Stimulated activated effector memory CD8-positive, alpha-beta T cell treated with anti-CD3 and anti-CD28 coated beads, Interleukin-12 subunit alpha, Interleukin-12 subunit beta, amount 100 ng/mL, for 72 hours (primary cell): ENCODE results near the gene SLC12A7.
A peak's percentile ranks its signal among the peaks of the same experiment; 100 is the strongest.
"Not testable (repeated sequence)": the region's sequence is repeated elsewhere in the genome, so short reads cannot be mapped to it uniquely, and the experiment has no call there.

Experiments used
- ATAC-seq: fragments of 150-1000 bp; cut with Tn5 transposase; 2 replicates; pipeline ENCODE4 v1.10.0; 2021
- DNase-seq, 2 donors: peaks; one replicate each; pipeline ENCODE4 v3.0.0; 2021 to 2022; ENCODE audit warnings: low spot score in 2 of 2
- H3K27ac Mint-ChIP-seq: one replicate; pipeline ENCODE4 v1.8.0; 2022; ENCODE audit warnings: mild to moderate bottlenecking, mixed read lengths
- H3K36me3 Mint-ChIP-seq: one replicate; pipeline ENCODE4 v1.8.0; 2022; ENCODE audit warnings: mild to moderate bottlenecking, mixed read lengths
- H3K4me1 Mint-ChIP-seq: one replicate; pipeline ENCODE4 v1.8.0; 2022; ENCODE audit warnings: mixed read lengths
- H3K4me3 Mint-ChIP-seq: one replicate; pipeline ENCODE4 v1.8.0; 2022; ENCODE audit warnings: mild to moderate bottlenecking, mixed read lengths
- H3K9me3 Mint-ChIP-seq: one replicate; pipeline ENCODE4 v1.8.0; 2022; ENCODE audit warnings: mixed read lengths

SLC12A7 gene

DNA sequence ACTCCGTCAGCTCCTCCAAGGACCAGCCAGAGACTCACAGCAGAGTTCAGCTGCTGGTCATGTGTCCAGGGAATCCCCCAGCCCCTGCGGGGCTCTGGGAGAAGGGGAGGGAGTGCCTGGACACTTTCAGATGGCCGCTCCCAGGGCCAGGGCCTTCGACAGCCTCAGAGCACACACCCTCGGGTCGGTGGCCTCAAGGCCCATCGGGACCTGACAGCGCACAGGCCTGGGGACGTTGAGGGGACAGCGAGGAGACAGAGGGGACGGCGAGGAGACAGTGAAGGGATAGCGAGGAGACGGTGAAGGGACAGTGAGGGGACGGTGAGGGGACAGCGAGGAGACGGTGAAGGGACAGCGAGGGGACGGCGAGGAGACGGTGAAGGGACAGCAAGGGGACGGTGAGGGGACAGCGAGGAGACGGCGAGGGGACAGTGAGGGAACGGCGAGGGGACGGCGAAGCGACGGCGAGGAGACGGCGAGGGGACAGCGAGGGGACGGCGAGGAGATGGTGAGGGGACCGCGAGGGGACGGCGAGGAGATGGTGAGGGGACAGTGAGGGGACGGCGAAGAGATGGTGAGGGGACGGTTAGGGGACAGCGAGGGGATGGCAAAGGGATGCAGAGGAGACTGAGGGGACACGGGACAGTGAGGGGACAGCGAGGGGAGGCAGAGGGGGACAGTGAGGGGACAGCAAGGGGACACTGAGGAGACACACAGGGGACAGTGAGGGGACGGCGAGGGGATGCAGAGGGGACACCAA, 47.3 kb downstream of the SLC12A7 start:
- no peak for ATAC-seq
- no peak for DNase-seq
- Mint-ChIP-seq H3K4me3 (no peak overlapping the region), H3K4me1 (no peaks in the 10 kb centered on the region), H3K27ac (no peak overlapping the region), H3K36me3 (no peaks in the 10 kb centered on the region), H3K9me3 (no peaks in the 10 kb centered on the region)

DNA sequence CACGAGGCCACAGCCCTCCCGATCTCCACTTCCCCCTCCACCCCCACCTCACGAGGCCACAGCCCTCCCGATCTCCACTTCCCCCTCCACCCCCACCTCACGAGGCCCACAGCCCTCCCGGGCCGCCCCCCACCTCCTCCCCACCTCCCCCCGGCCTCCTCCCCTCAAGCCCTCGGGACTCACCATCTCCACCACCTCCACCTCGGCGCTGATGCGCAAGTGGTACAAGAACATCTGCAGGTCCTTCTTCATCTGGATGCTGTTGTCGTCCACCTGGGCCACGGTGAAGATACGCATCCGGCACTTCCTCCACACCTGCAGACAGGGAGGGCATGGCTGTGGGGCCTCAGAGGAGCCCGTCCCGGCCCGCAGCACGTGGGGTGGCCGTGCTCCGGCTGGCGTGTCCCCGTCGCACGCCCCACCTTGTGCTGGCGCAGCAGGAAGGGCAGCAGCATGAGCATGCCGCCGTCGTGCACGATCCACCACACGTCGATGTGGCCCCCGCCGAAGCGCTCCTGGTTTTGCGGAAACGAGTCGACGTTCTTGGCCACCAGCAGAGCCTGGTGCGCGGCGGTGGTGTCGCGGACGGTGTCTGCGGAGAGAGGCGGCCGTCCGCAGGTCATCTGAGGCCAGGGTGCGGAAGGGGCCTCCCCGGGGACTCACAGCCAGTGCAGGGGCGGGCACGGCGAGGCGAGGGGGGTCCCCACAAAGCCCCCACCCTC, 48.0 kb downstream of the SLC12A7 start:
- Mint-ChIP-seq H3K4me3 (no peak overlapping the region), H3K9me3 (no peaks in the 10 kb centered on the region), H3K4me1 (no peaks in the 10 kb centered on the region), H3K36me3 (no peaks in the 10 kb centered on the region), H3K27ac (no peak overlapping the region)
- no peak for ATAC-seq
- DNase-seq: no peak

DNA sequence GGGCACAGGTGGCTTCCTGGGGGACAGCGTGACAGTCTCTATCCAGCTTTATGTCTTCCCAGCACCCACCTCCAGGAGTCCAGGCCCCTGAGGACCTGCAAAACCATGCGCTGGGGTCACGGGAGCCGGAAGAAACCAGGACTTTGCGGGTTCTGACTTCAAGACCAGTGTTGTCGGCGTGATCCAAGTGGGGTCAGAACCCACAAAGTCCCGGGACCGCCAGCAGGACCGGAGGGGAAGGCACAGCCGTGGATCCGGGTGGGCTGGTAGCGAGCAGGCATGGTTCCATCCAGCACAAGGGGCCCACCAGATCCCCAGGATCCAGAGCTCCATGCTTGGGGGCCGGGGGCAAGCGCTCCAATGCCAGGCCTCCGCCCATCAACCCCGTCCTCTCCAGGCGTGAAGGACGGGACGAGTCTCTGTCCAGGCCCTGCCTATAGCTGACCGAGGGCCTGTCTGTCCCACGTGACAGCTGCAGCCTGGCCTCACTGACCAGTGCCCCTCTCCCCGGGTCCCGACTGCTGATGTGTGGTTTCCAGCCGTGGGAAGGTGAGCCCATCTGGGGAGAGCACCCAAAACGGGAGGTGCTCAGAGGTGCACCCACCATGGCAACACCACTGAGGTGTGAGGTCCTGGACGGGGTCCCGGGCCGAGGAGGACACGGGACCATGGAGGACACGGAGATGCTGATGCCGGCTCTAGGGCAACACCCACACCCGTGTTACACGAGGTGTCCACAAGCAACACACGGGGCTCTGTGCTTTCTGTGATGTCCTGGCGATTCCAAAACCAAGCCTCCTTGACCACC, 48.9 kb downstream of the SLC12A7 start:
- ATAC-seq: no peak
- no peaks in the 10 kb centered on the region for H3K9me3 Mint-ChIP-seq
- DNase-seq: no peak
- H3K36me3 Mint-ChIP-seq: no peaks in the 10 kb centered on the region
- no peak overlapping the region for H3K4me3 Mint-ChIP-seq
- no peaks in the 10 kb centered on the region for H3K4me1 Mint-ChIP-seq
- H3K27ac Mint-ChIP-seq: no peak overlapping the region

GRCh38 chr5:1061916-1062315, 49.9 kb downstream of the SLC12A7 start:
- Mint-ChIP-seq H3K4me1 (no peaks in the 10 kb centered on the region), H3K27ac (no peak overlapping the region), H3K9me3 (no peaks in the 10 kb centered on the region), H3K4me3 (no peak overlapping the region), H3K36me3 (no peaks in the 10 kb centered on the region)
- ATAC-seq (no peak), DNase-seq (no peak)

DNA sequence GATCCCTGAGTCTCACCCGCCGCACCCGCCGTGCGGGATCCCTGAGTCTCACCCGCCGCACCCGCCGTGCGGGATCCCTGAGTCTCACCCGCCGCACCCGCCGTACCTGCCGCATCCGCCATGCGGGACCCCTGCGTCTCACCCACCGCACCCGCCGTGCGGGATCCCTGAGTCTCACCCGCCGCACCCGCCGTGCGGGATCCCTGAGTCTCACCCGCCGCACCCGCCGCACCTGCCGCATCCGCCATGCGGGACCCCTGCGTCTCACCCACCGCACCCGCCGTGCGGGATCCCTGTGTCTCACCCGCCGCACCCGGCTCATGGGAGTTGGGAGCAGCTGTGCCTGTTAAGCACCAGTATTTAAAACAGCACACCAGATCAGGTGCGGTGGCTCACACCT, 50.6 kb downstream of the SLC12A7 start:
- not testable (repeated sequence) for DNase-seq, H3K9me3 Mint-ChIP-seq, H3K27ac Mint-ChIP-seq, H3K36me3 Mint-ChIP-seq, H3K4me3 Mint-ChIP-seq, H3K4me1 Mint-ChIP-seq, ATAC-seq

- Mint-ChIP-seq H3K9me3 (no peaks in the 10 kb centered on the region), H3K4me3 (no peak overlapping the region), H3K4me1 (no peaks in the 10 kb centered on the region), H3K36me3 (no peaks in the 10 kb centered on the region), H3K27ac (no peak overlapping the region)
- no peak for DNase-seq
- no peak for ATAC-seq
Observed at GRCh38 chr5:1060535-1060981, 51.3 kb downstream of the SLC12A7 start.

- Mint-ChIP-seq H3K4me1 (no peaks in the 10 kb centered on the region), H3K36me3 (no peaks in the 10 kb centered on the region), H3K27ac (no peak overlapping the region), H3K4me3 (no peak overlapping the region), H3K9me3 (no peaks in the 10 kb centered on the region)
- ATAC-seq (no peak), DNase-seq (no peak)
Observed at GRCh38 chr5:1059884-1060263, 52.0 kb downstream of the SLC12A7 start.

GRCh38 chr5:1058988-1059883, 52.6 kb downstream of the SLC12A7 start:
- DNase-seq: no peak
- no peak overlapping the region for H3K4me3 Mint-ChIP-seq
- no peaks in the 10 kb centered on the region for H3K36me3 Mint-ChIP-seq
- no peaks in the 10 kb centered on the region for H3K9me3 Mint-ChIP-seq
- H3K4me1 Mint-ChIP-seq: no peaks in the 10 kb centered on the region
- H3K27ac Mint-ChIP-seq: no peak overlapping the region
- ATAC-seq: no peak

DNA sequence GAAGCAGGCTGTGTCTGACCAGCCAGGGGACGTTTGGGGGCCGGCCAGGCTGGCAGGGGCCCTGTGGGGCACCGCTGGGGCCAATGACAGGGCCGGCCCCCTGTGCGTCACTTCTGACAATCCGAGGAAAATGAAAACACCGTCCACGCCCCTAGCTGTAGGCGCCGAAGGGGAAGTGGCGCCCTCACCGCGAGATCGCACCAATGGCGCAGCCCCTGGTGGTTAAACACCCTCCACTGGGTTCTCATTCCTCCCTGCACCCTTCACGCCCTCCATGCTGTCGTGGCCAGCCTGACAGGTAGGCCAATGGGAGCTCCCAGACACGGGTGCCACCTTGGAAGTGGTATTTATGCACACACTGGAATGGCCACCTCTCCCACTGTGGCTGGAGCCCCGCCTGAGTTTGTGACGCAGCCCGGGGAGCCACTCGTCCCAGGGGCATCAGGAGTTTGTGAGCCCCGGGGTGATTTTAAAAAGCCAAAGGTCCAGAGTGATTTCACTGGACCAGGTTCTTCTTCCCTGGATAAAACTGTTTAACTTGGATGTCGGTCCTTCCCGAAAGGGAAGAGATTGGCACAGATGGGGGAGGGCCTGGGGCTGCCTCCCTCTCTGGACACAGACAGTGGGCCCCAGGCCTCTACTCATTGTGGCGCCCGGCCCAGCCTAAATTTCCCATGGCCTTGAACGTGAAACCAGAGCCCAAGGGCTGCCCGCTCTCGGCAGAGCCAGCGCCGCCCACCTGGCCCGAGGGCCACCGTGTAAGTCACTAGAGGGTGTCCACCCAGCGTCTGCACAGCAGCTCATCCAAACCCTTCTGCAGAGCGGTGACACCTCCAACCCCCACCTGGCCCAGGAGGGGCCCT, 53.5 kb downstream of the SLC12A7 start:
- Mint-ChIP-seq H3K4me1 (no peaks in the 10 kb centered on the region), H3K9me3 (no peaks in the 10 kb centered on the region), H3K36me3 (no peaks in the 10 kb centered on the region), H3K4me3 (no peak overlapping the region), H3K27ac (no peak overlapping the region)
- DNase-seq: no peak
- no peak for ATAC-seq

DNA sequence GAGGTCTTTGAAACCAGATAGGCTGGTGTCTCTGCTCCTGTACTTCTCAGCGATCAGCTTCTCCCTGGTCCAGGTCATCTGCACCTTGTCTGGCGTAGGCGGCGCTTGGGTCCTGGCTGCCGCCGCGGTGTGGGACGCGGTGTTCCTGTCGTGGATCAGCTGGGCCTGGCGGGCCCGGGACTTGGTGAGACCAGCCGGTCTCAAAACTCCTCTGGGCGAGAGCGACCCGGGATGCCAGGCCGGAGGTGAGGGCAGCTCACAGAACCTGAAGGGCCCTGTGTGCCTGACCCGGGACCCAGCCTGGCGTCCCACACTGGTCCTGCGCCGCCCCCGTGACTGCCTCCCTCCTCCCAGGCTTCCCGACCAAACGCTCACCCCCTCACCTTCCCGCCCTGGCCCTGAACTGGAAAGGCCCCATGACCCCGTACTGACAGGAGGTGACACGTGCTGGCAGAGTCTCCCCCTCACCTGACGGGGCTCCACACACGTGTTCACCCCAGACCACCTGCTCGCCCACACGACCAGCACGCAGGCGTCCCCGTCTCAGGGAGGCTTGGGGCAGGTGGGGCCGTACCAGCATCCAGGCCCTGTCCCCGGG, 54.3 kb downstream of the SLC12A7 start:
- no peak overlapping the region for H3K4me3 Mint-ChIP-seq
- no peaks in the 10 kb centered on the region for H3K4me1 Mint-ChIP-seq
- H3K9me3 Mint-ChIP-seq: no peaks in the 10 kb centered on the region
- DNase-seq (no peak), ATAC-seq (no peak)
- no peaks in the 10 kb centered on the region for H3K36me3 Mint-ChIP-seq
- no peak overlapping the region for H3K27ac Mint-ChIP-seq

GRCh38 chr5:1056611-1057484, 55.0 kb downstream of the SLC12A7 start:
- H3K4me3 Mint-ChIP-seq: no peak overlapping the region
- no peaks in the 10 kb centered on the region for H3K4me1 Mint-ChIP-seq
- no peaks in the 10 kb centered on the region for H3K36me3 Mint-ChIP-seq
- ATAC-seq (peak; percentile 5), DNase-seq (no peak)
- H3K27ac Mint-ChIP-seq: no peak overlapping the region
- no peaks in the 10 kb centered on the region for H3K9me3 Mint-ChIP-seq

- Mint-ChIP-seq H3K9me3 (no peaks in the 10 kb centered on the region), H3K4me3 (no peak overlapping the region), H3K27ac (no peak overlapping the region), H3K4me1 (no peaks in the 10 kb centered on the region), H3K36me3 (no peaks in the 10 kb centered on the region)
- ATAC-seq (no peak), DNase-seq (no peak)
Observed at GRCh38 chr5:1055896-1056610, 55.8 kb downstream of the SLC12A7 start.
